Heart left ventricle (tissue), 13 donors: ENCODE results near the gene XPR1.

Source experiments
- CTCF ChIP-seq, 12 donors: fragments of 200-600 bp; sonication (generic) in 4 of 12; IDR thresholded peaks; one replicate each; pipeline versions ENCODE4 v1.5.0 to v1.8.0; 2018 to 2022; ENCODE audit warnings: antibody characterized with exemption in 12 of 12, mild to moderate bottlenecking in 5 of 12
- POLR2A ChIP-seq, 2 donors: fragments of 450-650 bp; IDR thresholded peaks; one replicate each; pipeline ENCODE4 v1.6.1; 2017; ENCODE audit warnings: antibody characterized with exemption in 2 of 2, mild to moderate bottlenecking in 2 of 2, moderate library complexity in 2 of 2
- donor health status: ischemic (EF 13 %, LVEDD 7.1; RV severe dilation, severe dysfunction).
- donor health status: DM: no; HTN: yes; CAD: no.
- donor health status: DM: no; HTN: no; CAD: no.
- donor health status: ischemic (EF 25% LVEDD 6.9; RV normal size, moderate dysfunction).
- donor health status: ischemic (EF 25% LVEDD 5.7; RV mildly dilated, moderate dysfunction).
- donor health status: ischemic (EF 35%, LVEDD 5.7; RV mildly dilated, moderate dysfunction).
- donor health status: nonischemic (EF 11% LVEDD 7.7; RV severe dilation, severe dysfunction).
- donor health status: DM: yes; HTN: yes; CAD: no.
- donor health status: PGD.
- donor health status: ischemic (EF 29% LVEDD 5.4; RV normal size, mild dysfunction).
- donor health status: nonischemic (EF 23%, LVEDD 6.1; RV moderate dilation, normal function).

- TF ChIP-seq CTCF (IDR thresholded peaks at IDR 0.05) = no peak
- TF ChIP-seq POLR2A (IDR thresholded peaks at IDR 0.05) = no peak
Observed at GRCh38 chr1:180603850-180604226, 28.0 kb upstream of the XPR1 start.
